C4-2B (cell line): ENCODE data around the gene TMEM30A.

Experiments
- H3K27ac ChIP-seq: fragments of 450-650 bp; 2 replicates; pipeline ENCODE4 v1.5.1; 2017
- CTCF ChIP-seq: fragments of 450-650 bp; conservative IDR thresholded peaks from 2 replicates; pipeline ENCODE4 v1.5.1; 2017; ENCODE audit warnings: mild to moderate bottlenecking
- ZFX ChIP-seq: fragments of 450-650 bp; IDR thresholded peaks from 2 replicates; pipeline ENCODE4 v1.6.1; 2017

The TMEM30A gene

GRCh38 chr6:75291331-75291730 is 6.7 kb upstream of the TMEM30A start:
- no peak overlapping the region for H3K27ac ChIP-seq
- TF ChIP-seq ZFX (no peak), CTCF (no peak)

GRCh38 chr6:75290136-75290945 is 5.7 kb upstream of the TMEM30A start:
- no peak overlapping the region for H3K27ac ChIP-seq
- TF ChIP-seq ZFX (no peak), CTCF (no peak)

- no peak overlapping the region for H3K27ac ChIP-seq
Measured at GRCh38 chr6:75288023-75288422, 3.4 kb upstream of the TMEM30A start.

GRCh38 chr6:75287424-75287823 is 2.8 kb upstream of the TMEM30A start:
- TF ChIP-seq ZFX (no peak), CTCF (no peak)
- no peak overlapping the region for H3K27ac ChIP-seq

More at GRCh38 chr6:75288023-75288422, 3.4 kb upstream of the TMEM30A start:
- TF ChIP-seq ZFX (no peak), CTCF (no peak)

- H3K27ac ChIP-seq = no peak overlapping the region
- TF ChIP-seq CTCF (no peak), ZFX (no peak)
Measured at GRCh38 chr6:75286955-75287354, 2.4 kb upstream of the TMEM30A start.

GRCh38 chr6:75285283-75285639 is 669 bp upstream of the TMEM30A start:
- no peak for TF ChIP-seq ZFX
- no peak for TF ChIP-seq CTCF
- peak overlapping the region; percentile 90 for H3K27ac ChIP-seq

- peak overlapping the region; percentile 90 for H3K27ac ChIP-seq
- no peak for TF ChIP-seq CTCF
- TF ChIP-seq ZFX = peak; percentile 45
Measured at GRCh38 chr6:75283907-75284631, 523 bp downstream of the TMEM30A start.
